Endothelial cell of umbilical vein (primary cell): ENCODE data around the gene RAB1A. TPM values are rescaled to one million over a fixed set of nuclear protein-coding genes. Genes with fewer than 3 reads are reported as not detected.

Experiments used
- BruUV-seq: library from RNA; stranded (reverse); fragments of 400-500 nt; replicated peaks from 2 replicates; lab custom pipeline; 2021; lab: Mats Ljungman, UMichigan
- CTCF ChIA-PET: fragments of 300-600, 350-600 bp; sonication (Branson Sonifier 250); formaldehyde crosslinking; loops from one replicate; lab custom pipeline; 2021; ENCODE audit warnings: antibody characterized with exemption, inconsistent platforms; lab: Charles Lee
- POLR2A ChIA-PET: fragments of 300-600, 350-600 bp; sonication (Branson Sonifier 250); formaldehyde crosslinking; loops from one replicate; lab custom pipeline; 2021; ENCODE audit warnings: antibody characterized with exemption, inconsistent platforms; lab: Charles Lee
- DNase-seq: peaks from one replicate; pipeline ENCODE4 v3.0.0-alpha.2; 2011; ENCODE audit warnings: low read depth, low spot score
- FAIRE-seq: peaks from 2 replicates; lab custom pipeline; 2011; peaks lifted over from hg19 to GRCh38; lab: Jason Lieb, UNC
- H2AFZ ChIP-seq: 2 replicates; pipeline ENCODE4 v1.6.0; 2012; ENCODE audit warnings: low read depth, low read length, control low read depth, inconsistent platforms
- H3K27ac ChIP-seq: 2 replicates; pipeline ENCODE4 v1.5.1; 2011; ENCODE audit warnings: low read depth, mild to moderate bottlenecking, control low read depth, low read length, moderate library complexity; ENCODE audit not compliant: insufficient read depth
- H3K27me3 ChIP-seq, 2 experiments: 2 replicates each; pipeline versions ENCODE4 v1.6.0 to v1.6.1; 2011; ENCODE audit warnings: low read length in 2 of 2, mixed read lengths in 1 of 2; ENCODE audit not compliant: control insufficient read depth in 2 of 2, insufficient read depth in 2 of 2
- H3K36me3 ChIP-seq, 2 experiments: 2 replicates in 1 of 2; 3 replicates in 1 of 2; pipeline ENCODE4 v1.5.1; 2011; ENCODE audit warnings: low read length in 2 of 2, mild to moderate bottlenecking in 1 of 2, moderate library complexity in 1 of 2; ENCODE audit not compliant: control insufficient read depth in 2 of 2, insufficient read depth in 2 of 2; ENCODE audit errors: extremely low read depth in 1 of 2
- H3K4me1 ChIP-seq: 3 replicates; pipeline ENCODE4 v1.5.1; 2011; ENCODE audit warnings: mild to moderate bottlenecking, low read length; ENCODE audit not compliant: control insufficient read depth, insufficient read depth; ENCODE audit errors: extremely low read depth
- H3K4me2 ChIP-seq: 2 replicates; pipeline ENCODE4 v1.6.1; 2011; ENCODE audit warnings: low read length, control low read depth, mixed read lengths; ENCODE audit not compliant: insufficient read depth
- H3K4me3 ChIP-seq, 3 experiments: fragments of 200-600 bp in 1 of 3; sonication (generic), shearing (Covaris generic) in 1 of 3; replicated peaks in 1 of 3; 2 replicates each; pipeline ENCODE4 v1.5.1; 2011 to 2016; ENCODE audit warnings: control low read depth in 3 of 3, low read length in 3 of 3, mild to moderate bottlenecking in 2 of 3, inconsistent platforms in 1 of 3, low read depth in 1 of 3, moderate library complexity in 1 of 3; ENCODE audit not compliant: insufficient read depth in 1 of 3
- H3K79me2 ChIP-seq: 2 replicates; pipeline ENCODE4 v1.6.0; 2012; ENCODE audit warnings: low read length, inconsistent platforms; ENCODE audit not compliant: control insufficient read depth, insufficient read depth
- H3K9ac ChIP-seq: replicated peaks from 2 replicates; pipeline ENCODE3; 2011; ENCODE audit warnings: low read length, control low read depth; ENCODE audit not compliant: insufficient read depth; ENCODE audit errors: extremely low read depth
- H3K9me1 ChIP-seq: replicated peaks from 3 replicates; pipeline ENCODE4 v1.6.0; 2011; ENCODE audit warnings: mild to moderate bottlenecking, low read length; ENCODE audit not compliant: control insufficient read depth, insufficient read depth; ENCODE audit errors: extremely low read depth
- H3K9me3 ChIP-seq: replicated peaks from 2 replicates; pipeline ENCODE4 v1.5.1; 2012; ENCODE audit warnings: low read length, inconsistent platforms; ENCODE audit not compliant: control insufficient read depth, insufficient read depth
- H4K20me1 ChIP-seq: replicated peaks from 2 replicates; pipeline ENCODE3; 2011; ENCODE audit warnings: mild to moderate bottlenecking, low read length; ENCODE audit not compliant: control insufficient read depth, insufficient read depth; ENCODE audit errors: extremely low read depth
- CTCF ChIP-seq, 2 donors: IDR thresholded peaks; 1 replicate in 1 of 2; 2 replicates in 1 of 2; pipeline ENCODE4 v1.5.1; 2011; ENCODE audit warnings: low read length in 2 of 2, mild to moderate bottlenecking in 2 of 2, moderate library complexity in 2 of 2, control low read depth in 1 of 2, inconsistent platforms in 1 of 2, low read depth in 1 of 2; ENCODE audit not compliant: insufficient read depth in 1 of 2; ENCODE audit errors: extremely low read depth in 1 of 2
- EZH2 ChIP-seq: IDR thresholded peaks from 2 replicates; pipeline ENCODE4 v1.6.1; 2012; ENCODE audit warnings: borderline replicate concordance, low read depth, mild to moderate bottlenecking, moderate library complexity, low read length, inconsistent platforms; ENCODE audit not compliant: severe bottlenecking
- FOS ChIP-seq: IDR thresholded peaks from 2 replicates; pipeline ENCODE4 v1.6.1; 2011; ENCODE audit warnings: mild to moderate bottlenecking, low read length, moderate library complexity, borderline replicate concordance; ENCODE audit not compliant: insufficient read depth
- GATA2 ChIP-seq: IDR thresholded peaks from 2 replicates; pipeline ENCODE4 v1.7.0; 2011; ENCODE audit warnings: low read depth, mild to moderate bottlenecking, moderate library complexity, mixed read lengths, low read length; ENCODE audit not compliant: insufficient read length, insufficient read depth
- MAX ChIP-seq: IDR thresholded peaks from 2 replicates; pipeline ENCODE4 v1.6.1; 2011; ENCODE audit not compliant: insufficient read depth, insufficient read length
- POLR2A ChIP-seq: IDR thresholded peaks from 2 replicates; pipeline ENCODE4 v1.6.1; 2012; ENCODE audit warnings: low read depth, mild to moderate bottlenecking, control low read depth, low read length
- dilution Hi-C: fragments of 300-500 bp; cut with MboI; formaldehyde crosslinking; loops from one replicate; pipeline ENCODE4 v1.15.0; 2019; ENCODE audit warnings: low sequenced_read_pairs; ENCODE audit not compliant: extremely low pct_ligation_motif_present
- intact Hi-C: fragments of 100-400 bp; cut with micrococcal nuclease; formaldehyde crosslinking; loops from one replicate; pipeline ENCODE4 v1.10.0; 2022
- polyA plus RNA-seq, 4 experiments: library from polyadenylated mRNA; depleted of rRNA in 3 of 4; stranded (reverse) in 3 of 4; unstranded in 1 of 4; fragments of >200 nt; gene quantifications; 2 replicates each; pipeline versions ENCODE4 v1.2.1 to v1.2.3, GENCODE V29; 2011 to 2012; ENCODE audit warnings: missing spikeins in 1 of 4
- total RNA-seq: library from RNA; stranded (reverse); gene quantifications from 2 replicates; pipeline ENCODE4 v1.2.3, GENCODE V29; 2021

The RAB1A gene
- total and polyA plus RNA-seq, 2 donors (not counting 3 experiments of a cell fraction or from before 2014, with no cell fraction given): 121 to 176 TPM

GRCh38 chr2:65122313-65122712 lies 7.6 kb downstream of the RAB1A start:
- Histone ChIP-seq H3K9me3 (no peaks in the 10 kb centered on the region), H2AFZ (no peak overlapping the region), H3K4me3 (no peak overlapping the region), H3K9me1 (no peaks in the 10 kb centered on the region), H3K27ac (no peak overlapping the region), H4K20me1 (peaks cover 39% of the 10 kb centered on the region), H3K36me3 (no peaks in the 10 kb centered on the region), H3K27me3 (no peaks in the 10 kb centered on the region), H3K9ac (no peak overlapping the region), H3K79me2 (peaks cover 99% of the 10 kb centered on the region), H3K4me2 (no peak overlapping the region), H3K4me1 (peaks cover 18% of the 10 kb centered on the region)
- TF ChIP-seq CTCF (IDR thresholded peaks at IDR 0.05; ENCODE audit: extremely low read depth in 1 of 2, insufficient read depth in 1 of 2, low read depth in 1 of 2, low read length in 2 of 2) (no peak), POLR2A (no peak), FOS (no peak), EZH2 (no peak), GATA2 (no peak), MAX (no peak)
- ChIA-PET POLR2A (interaction anchor here (0.6 to 0.7 kb wide), 2 partner anchors 10 to 30 kb away, joined by 3 to 6 read pairs; no protein-coding TSS in a partner anchor), CTCF (interaction anchor here (1.2 kb wide), 1 partner anchor 12 kb away, joined by 4 read pairs; no protein-coding TSS in a partner anchor)
- FAIRE-seq (no peak), DNase-seq (no peak)
- dilution Hi-C loops: no loop called here
- intact Hi-C loops: no loop called here
- BruUV-seq: no TSS peak
